Activated CD8-positive, alpha-beta T cell treated with anti-CD3 and anti-CD28 coated beads, Interleukin-2, amount 10 ng/mL, durations not matched to agents 7 days and 5 days (primary cell): ENCODE measurements around the gene EVX1. TPM values are rescaled to one million over a fixed set of nuclear protein-coding genes. Genes with fewer than 3 reads are reported as not detected.

Source experiments
- ATAC-seq: fragments of 150-1000 bp; cut with Tn5 transposase; one replicate; pipeline ENCODE4 v1.10.0; 2021; ENCODE audit warnings: moderate library complexity
- CTCF ChIA-PET: fragments of 350-600 bp; sonication (Branson Sonifier 250); formaldehyde crosslinking; loops from one replicate; lab custom pipeline; 2021; ENCODE audit warnings: antibody characterized with exemption; lab: Charles Lee
- POLR2A ChIA-PET: fragments of 350-600 bp; sonication (Branson Sonifier 250); formaldehyde crosslinking; loops from one replicate; lab custom pipeline; 2021; ENCODE audit warnings: antibody characterized with exemption; lab: Charles Lee
- DNase-seq: peaks from one replicate; pipeline ENCODE4 v3.0.0-alpha.2; 2020
- H3K27ac Mint-ChIP-seq: one replicate; pipeline ENCODE4 v1.8.0; 2021; ENCODE audit warnings: mild to moderate bottlenecking, mixed read lengths
- H3K27me3 Mint-ChIP-seq: one replicate; pipeline ENCODE4 v1.8.0; 2021; ENCODE audit warnings: low read depth, mixed read lengths
- H3K36me3 Mint-ChIP-seq: one replicate; pipeline ENCODE4 v1.8.0; 2021; ENCODE audit warnings: low read depth, mixed read lengths
- H3K4me1 Mint-ChIP-seq: one replicate; pipeline ENCODE4 v1.8.0; 2021; ENCODE audit warnings: low read depth, mixed read lengths
- H3K4me3 Mint-ChIP-seq: one replicate; pipeline ENCODE4 v1.8.0; 2021; ENCODE audit warnings: mild to moderate bottlenecking, mixed read lengths
- H3K9me3 Mint-ChIP-seq: one replicate; pipeline ENCODE4 v1.8.0; 2022; ENCODE audit warnings: mixed read lengths; ENCODE audit not compliant: insufficient read depth
- total RNA-seq, 2 experiments: library from RNA; stranded (reverse); gene quantifications; one replicate each; pipeline ENCODE4 v1.2.3, GENCODE V29; 2021

The EVX1 gene
- total RNA-seq, 2 experiments from 2014 or later = not detected

DNA sequence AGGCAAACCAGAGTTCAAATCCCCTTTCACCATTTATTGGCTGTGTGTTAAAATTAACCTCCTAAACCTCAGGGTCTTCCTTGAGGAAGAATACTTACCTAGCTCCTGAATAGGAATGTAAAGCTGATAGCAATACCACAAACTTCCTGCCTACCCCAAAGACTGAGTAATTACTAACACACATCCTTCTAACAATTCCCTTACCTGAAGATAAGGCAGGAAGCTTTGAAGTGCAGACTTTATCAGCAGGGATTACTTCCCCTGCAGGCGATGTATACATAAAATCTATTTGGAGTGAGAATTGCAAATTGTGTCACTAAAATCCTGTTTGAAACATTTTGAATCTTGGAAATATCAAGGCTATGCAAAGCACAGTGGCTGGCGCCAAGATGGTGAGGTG is 21.2 kb downstream of the EVX1 start:
- DNase-seq (no peak), ATAC-seq (no peak)
- H3K4me3 Mint-ChIP-seq = no peak overlapping the region
- ChIA-PET CTCF (no interaction called here), POLR2A (no interaction called here)
- no peaks in the 10 kb centered on the region for H3K9me3 Mint-ChIP-seq
- H3K27me3 Mint-ChIP-seq = peaks cover 2% of the 10 kb centered on the region
- H3K4me1 Mint-ChIP-seq = no peaks in the 10 kb centered on the region
- H3K27ac Mint-ChIP-seq = no peak overlapping the region
- H3K36me3 Mint-ChIP-seq = no peaks in the 10 kb centered on the region

DNA sequence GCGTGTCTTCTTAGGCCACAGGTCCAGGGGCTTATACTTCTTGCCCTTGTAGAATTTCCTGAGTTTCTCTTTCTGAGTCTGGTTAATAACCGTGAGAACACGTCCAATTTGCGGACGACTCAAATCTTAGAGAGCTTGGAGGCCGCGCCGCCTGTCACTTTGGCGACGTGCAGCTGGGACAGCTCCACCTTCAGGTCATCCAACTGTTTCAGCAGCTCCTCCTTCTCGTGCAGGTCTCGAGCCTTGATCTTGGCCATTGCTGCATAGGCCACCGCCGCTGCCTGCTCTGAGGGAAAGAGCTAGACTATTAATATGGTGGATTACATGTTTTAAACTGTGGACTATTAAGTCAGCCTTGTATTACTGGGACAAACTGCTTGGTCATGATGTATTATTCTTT is 26.9 kb downstream of the EVX1 start:
- DNase-seq (no peak), ATAC-seq (no peak)
- Mint-ChIP-seq H3K4me1 (no peaks in the 10 kb centered on the region), H3K36me3 (no peaks in the 10 kb centered on the region), H3K4me3 (no peak overlapping the region), H3K27ac (no peak overlapping the region), H3K27me3 (no peaks in the 10 kb centered on the region), H3K9me3 (peaks cover 11% of the 10 kb centered on the region)
- CTCF ChIA-PET = no interaction called here
- POLR2A ChIA-PET = no interaction called here

DNA sequence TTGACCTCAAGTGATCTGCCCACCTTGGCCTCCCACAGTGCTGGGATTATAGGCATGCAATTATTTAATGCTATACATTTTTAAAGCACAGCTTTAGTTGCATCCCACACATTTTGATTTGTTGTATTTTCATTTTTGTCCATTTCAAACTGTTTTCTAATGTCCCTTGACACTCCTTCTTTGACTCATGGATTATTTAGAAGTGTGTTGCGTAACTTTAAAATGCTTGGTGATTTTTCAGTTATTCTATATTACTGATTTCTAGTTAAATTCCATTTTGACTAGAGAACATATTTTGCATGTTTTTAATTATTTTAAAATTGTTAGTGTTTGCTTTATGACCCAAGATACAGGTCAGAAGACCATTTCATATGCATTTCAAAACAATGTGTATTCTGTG is 28.8 kb downstream of the EVX1 start:
- Mint-ChIP-seq H3K4me3 (no peak overlapping the region), H3K36me3 (no peaks in the 10 kb centered on the region), H3K9me3 (peaks cover 11% of the 10 kb centered on the region), H3K27ac (no peak overlapping the region), H3K4me1 (no peaks in the 10 kb centered on the region), H3K27me3 (no peaks in the 10 kb centered on the region)
- ATAC-seq (no peak), DNase-seq (no peak)
- ChIA-PET CTCF (no interaction called here), POLR2A (no interaction called here)

DNA sequence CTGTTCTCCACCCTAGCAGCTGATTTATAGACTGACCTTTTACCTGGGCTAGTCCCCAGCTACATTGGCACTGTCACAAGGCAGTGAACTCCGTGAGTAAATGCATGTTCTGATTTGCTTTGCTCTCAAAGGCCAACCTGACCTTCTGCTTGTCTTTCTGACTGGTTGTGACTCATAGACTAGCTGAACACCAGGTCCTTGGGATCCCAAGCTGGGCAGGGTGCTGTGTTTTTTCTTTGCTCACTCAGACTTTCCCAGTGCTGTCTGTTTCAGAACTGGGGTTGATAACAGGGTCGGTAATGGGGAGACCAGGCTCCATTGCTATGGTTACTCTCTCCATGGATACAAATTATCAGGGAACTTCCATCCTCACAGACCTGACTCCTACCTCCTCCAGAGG is 35.0 kb downstream of the EVX1 start:
- CTCF ChIA-PET = no interaction called here
- ATAC-seq (no peak), DNase-seq (no peak)
- Mint-ChIP-seq H3K4me3 (no peak overlapping the region), H3K27me3 (no peaks in the 10 kb centered on the region), H3K27ac (no peak overlapping the region), H3K9me3 (no peaks in the 10 kb centered on the region), H3K36me3 (no peaks in the 10 kb centered on the region), H3K4me1 (no peaks in the 10 kb centered on the region)
- POLR2A ChIA-PET = no interaction called here

DNA sequence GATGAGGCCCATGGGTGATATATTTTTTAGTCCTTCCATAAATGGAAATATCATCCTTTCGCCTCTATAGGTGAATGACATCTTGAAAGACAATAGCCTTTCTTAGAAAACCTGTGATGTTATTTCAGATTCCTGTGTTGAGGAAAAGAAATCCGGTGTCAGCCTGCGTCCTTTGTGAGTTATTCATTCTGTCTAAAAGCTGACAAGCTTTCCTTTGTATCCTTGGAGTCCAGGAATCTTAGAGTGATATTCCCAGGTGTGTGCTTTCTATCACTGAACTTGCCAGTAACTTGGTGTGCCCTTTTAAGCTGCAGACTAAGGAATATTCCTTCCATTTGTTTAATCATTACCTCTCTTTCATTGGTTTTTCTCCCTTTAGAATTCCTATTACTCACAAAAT is 41.0 kb downstream of the EVX1 start:
- no peak for DNase-seq
- ATAC-seq = no peak

DNA sequence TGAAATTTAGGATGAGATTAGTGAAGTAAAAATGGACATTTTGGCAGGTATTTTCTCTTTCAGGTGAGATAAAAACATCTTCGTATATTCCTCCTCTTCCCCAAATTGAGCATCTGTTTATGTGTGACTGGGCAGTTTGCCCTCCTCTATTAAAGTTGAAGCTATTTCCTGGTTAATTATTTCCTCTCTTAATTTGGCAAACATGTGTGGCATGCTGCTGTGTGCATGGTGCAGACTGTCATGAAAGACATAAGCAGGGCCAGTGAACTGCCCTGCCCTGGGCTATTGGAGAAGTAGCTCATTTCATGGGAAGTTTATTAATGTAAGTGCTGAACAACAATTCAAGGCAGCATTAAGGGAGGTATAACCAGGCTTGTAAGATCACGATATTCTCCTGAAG is 52.6 kb downstream of the EVX1 start:
- DNase-seq (no peak), ATAC-seq (no peak)
- Mint-ChIP-seq H3K4me1 (peaks cover 10% of the 10 kb centered on the region), H3K9me3 (no peaks in the 10 kb centered on the region), H3K36me3 (no peaks in the 10 kb centered on the region), H3K27ac (no peak overlapping the region), H3K4me3 (no peak overlapping the region), H3K27me3 (peaks cover 4% of the 10 kb centered on the region)
- CTCF ChIA-PET = no interaction called here
- POLR2A ChIA-PET = no interaction called here

More for the DNA sequence above, 41.0 kb downstream of the EVX1 start:
- H3K36me3 Mint-ChIP-seq = no peaks in the 10 kb centered on the region
- H3K9me3 Mint-ChIP-seq = no peaks in the 10 kb centered on the region
- H3K4me3 Mint-ChIP-seq = no peak overlapping the region
- H3K4me1 Mint-ChIP-seq = no peaks in the 10 kb centered on the region
- CTCF ChIA-PET = no interaction called here
- no peak overlapping the region for H3K27ac Mint-ChIP-seq
- H3K27me3 Mint-ChIP-seq = peaks cover 5% of the 10 kb centered on the region
- POLR2A ChIA-PET = no interaction called here

DNA sequence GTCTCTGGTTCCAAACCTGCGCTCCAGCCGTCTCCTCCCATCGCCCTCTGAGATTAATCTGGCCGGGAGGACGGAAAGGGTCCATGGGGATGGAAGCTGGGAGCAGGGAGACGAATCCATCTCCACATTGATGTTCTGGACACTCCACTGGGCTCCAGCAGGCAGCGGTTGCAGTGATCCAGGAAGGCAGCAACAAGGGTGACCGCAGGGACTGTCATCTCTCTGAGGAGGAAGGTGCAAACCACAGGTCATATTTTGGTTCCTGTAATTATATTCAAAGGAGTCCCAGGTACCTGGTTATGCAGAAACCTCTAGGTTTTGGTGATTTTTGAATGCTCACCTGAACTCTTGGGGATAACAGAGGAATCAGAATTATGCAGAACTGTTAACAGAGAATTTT is 54.8 kb downstream of the EVX1 start:
- DNase-seq (no peak), ATAC-seq (no peak)
- POLR2A ChIA-PET = no interaction called here
- H3K9me3 Mint-ChIP-seq = no peaks in the 10 kb centered on the region
- H3K4me3 Mint-ChIP-seq = no peak overlapping the region
- no peak overlapping the region for H3K27ac Mint-ChIP-seq
- no peaks in the 10 kb centered on the region for H3K36me3 Mint-ChIP-seq
- peaks cover 10% of the 10 kb centered on the region for H3K4me1 Mint-ChIP-seq
- CTCF ChIA-PET = no interaction called here
- H3K27me3 Mint-ChIP-seq = peaks cover 4% of the 10 kb centered on the region

Other genes with a start within 250 kb of the EVX1 start
- gene HOXA1, start 146.8 kb upstream of the EVX1 start, total RNA-seq = under 1 TPM; 0.89 to 0.92 TPM
- gene HOXA2, start 140.1 kb upstream of the EVX1 start, total RNA-seq = not detected
- gene HOXA4, start 112.0 kb upstream of the EVX1 start, total RNA-seq = not detected
- not detected for gene HOXA5, start 99.1 kb upstream of the EVX1 start, total RNA-seq
- gene HOXA6, start 95.0 kb upstream of the EVX1 start, total RNA-seq = not detected
- gene HOXA3, start 90.2 kb upstream of the EVX1 start, total RNA-seq = not detected
- gene HOXA7, start 86.1 kb upstream of the EVX1 start, total RNA-seq = not detected
- gene HOXA9, start 77.3 kb upstream of the EVX1 start, total RNA-seq = not detected
- gene HOXA10, start 68.5 kb upstream of the EVX1 start, total RNA-seq = not detected
- gene HOXA11, start 57.6 kb upstream of the EVX1 start, total RNA-seq = not detected
- not detected for gene HOXA13, start 42.7 kb upstream of the EVX1 start, total RNA-seq